WERI-Rb-1 (cell line): ENCODE data around the gene MAML3.

ENCODE experiments used
- DNase-seq: peaks from one replicate; pipeline ENCODE4 v3.0.0-alpha.2; 2020
- H3K27ac ChIP-seq: fragments of 250-450 bp; sonication (Bioruptor Pico); 2 replicates; pipeline ENCODE4 v1.5.1; 2020; ENCODE audit warnings: mild to moderate bottlenecking, moderate library complexity
- H3K27me3 ChIP-seq: fragments of 250-450 bp; sonication (Bioruptor Pico); 2 replicates; pipeline ENCODE4 v1.5.1; 2021; ENCODE audit warnings: mild to moderate bottlenecking, low read depth, moderate library complexity; ENCODE audit not compliant: insufficient read depth, severe bottlenecking
- H3K36me3 ChIP-seq: fragments of 250-450 bp; sonication (Bioruptor Pico); 2 replicates; pipeline ENCODE4 v1.5.1; 2020; ENCODE audit warnings: mild to moderate bottlenecking, moderate library complexity
- H3K4me3 ChIP-seq: 2 replicates; pipeline ENCODE4 v1.5.1; 2011; ENCODE audit warnings: low read depth, mild to moderate bottlenecking, control low read depth, low read length
- H3K9me3 ChIP-seq: fragments of 250-450 bp; sonication (Bioruptor Pico); 2 replicates; pipeline ENCODE4 v1.5.1; 2021; ENCODE audit warnings: mild to moderate bottlenecking, moderate library complexity; ENCODE audit not compliant: severe bottlenecking
- CTCF ChIP-seq: IDR thresholded peaks from 2 replicates; pipeline ENCODE4 v1.5.1; 2011; ENCODE audit warnings: low read depth, mild to moderate bottlenecking, control low read depth, inconsistent platforms, low read length

MAML3 gene

GRCh38 chr4:139817657-139818452 is 336.1 kb downstream of the MAML3 start:
- DNase-seq: no peak
- Histone ChIP-seq H3K9me3 (no peaks in the 10 kb centered on the region), H3K4me3 (no peak overlapping the region), H3K27ac (no peak overlapping the region), H3K27me3 (no peaks in the 10 kb centered on the region), H3K36me3 (no peaks in the 10 kb centered on the region)
- TF ChIP-seq CTCF: no peak

- DNase-seq: no peak
- no peak overlapping the region for H3K4me3 ChIP-seq
These were observed 337.1 kb downstream of the MAML3 start for GRCh38 chr4:139816856-139817255.

GRCh38 chr4:139815778-139816601 is 338.0 kb downstream of the MAML3 start:
- TF ChIP-seq CTCF: no peak
- DNase-seq: no peak
- no peak overlapping the region for H3K4me3 ChIP-seq
- H3K9me3 ChIP-seq: peaks cover 3% of the 10 kb centered on the region
- no peak overlapping the region for H3K27ac ChIP-seq
- H3K27me3 ChIP-seq: no peaks in the 10 kb centered on the region
- H3K36me3 ChIP-seq: no peaks in the 10 kb centered on the region

More at GRCh38 chr4:139816856-139817255, 337.1 kb downstream of the MAML3 start:
- H3K9me3 ChIP-seq: no peaks in the 10 kb centered on the region
- H3K27ac ChIP-seq: no peak overlapping the region
- no peaks in the 10 kb centered on the region for H3K36me3 ChIP-seq
- TF ChIP-seq CTCF: no peak
- no peaks in the 10 kb centered on the region for H3K27me3 ChIP-seq

GRCh38 chr4:139814323-139815015 is 339.5 kb downstream of the MAML3 start:
- H3K9me3 ChIP-seq: peaks cover 7% of the 10 kb centered on the region
- no peak overlapping the region for H3K27ac ChIP-seq
- TF ChIP-seq CTCF: no peak
- no peaks in the 10 kb centered on the region for H3K36me3 ChIP-seq
- no peak overlapping the region for H3K4me3 ChIP-seq
- H3K27me3 ChIP-seq: no peaks in the 10 kb centered on the region
- no peak for DNase-seq

GRCh38 chr4:139813881-139814280 is 340.1 kb downstream of the MAML3 start:
- no peak for TF ChIP-seq CTCF
- Histone ChIP-seq H3K36me3 (no peaks in the 10 kb centered on the region), H3K9me3 (peaks cover 7% of the 10 kb centered on the region), H3K27me3 (no peaks in the 10 kb centered on the region), H3K4me3 (no peak overlapping the region), H3K27ac (no peak overlapping the region)
- no peak for DNase-seq
